GM18868 (cell line): ENCODE data around the gene ETHE1.
"Not testable (repeated sequence)": the region's sequence is repeated elsewhere in the genome, so short reads cannot be mapped to it uniquely, and the experiment has no call there.

Source experiments
- ATAC-seq: cut with Tn5 transposase; IDR thresholded peaks from one replicate; pipeline ENCODE4 v1.9.1; 2021; ENCODE audit warnings: mild to moderate bottlenecking, moderate library complexity; ENCODE audit not compliant: unreplicated experiment

The ETHE1 gene

GRCh38 chr19:43524922-43525835, 1.8 kb downstream of the ETHE1 start:
- no peak for ATAC-seq

GRCh38 chr19:43523696-43524095, 3.3 kb downstream of the ETHE1 start:
- not testable (repeated sequence) for ATAC-seq

GRCh38 chr19:43522929-43523328, 4.1 kb downstream of the ETHE1 start:
- no peak for ATAC-seq

GRCh38 chr19:43519436-43520088, 7.4 kb downstream of the ETHE1 start:
- ATAC-seq: no peak

GRCh38 chr19:43518051-43518450, 8.9 kb downstream of the ETHE1 start:
- ATAC-seq: no peak

GRCh38 chr19:43512399-43512798, 14.6 kb downstream of the ETHE1 start:
- ATAC-seq: not testable (repeated sequence)

- no peak for ATAC-seq
Observed at GRCh38 chr19:43511324-43511723, 15.7 kb downstream of the ETHE1 start.

GRCh38 chr19:43510713-43511112, 16.3 kb downstream of the ETHE1 start:
- ATAC-seq: no peak

- ATAC-seq: no peak
Observed at GRCh38 chr19:43507880-43508279, 19.1 kb downstream of the ETHE1 start.

- ATAC-seq: no peak
Observed at GRCh38 chr19:43506629-43507028, 20.4 kb downstream of the ETHE1 start.

- ATAC-seq: no peak
Observed at GRCh38 chr19:43505941-43506340, 21.1 kb downstream of the ETHE1 start.

- no peak for ATAC-seq
Observed at GRCh38 chr19:43505186-43505456, 21.9 kb downstream of the ETHE1 start.

- peak; percentile 18 for ATAC-seq
Observed at GRCh38 chr19:43504426-43505185, 22.4 kb downstream of the ETHE1 start, which contains the start of gene PHLDB3. TSS of gene PHLDB3 (minus strand) at chr19:43504746. CDS start at chr19:43504118, 628 bp downstream.

GRCh38 chr19:43503501-43504425, 23.2 kb downstream of the ETHE1 start:
- peak; percentile 85 for ATAC-seq

GRCh38 chr19:43502419-43502976, 24.5 kb downstream of the ETHE1 start:
- no peak for ATAC-seq

GRCh38 chr19:43501661-43502418, 25.2 kb downstream of the ETHE1 start:
- ATAC-seq: no peak

- ATAC-seq: no peak
Observed at GRCh38 chr19:43499042-43499441, 28.0 kb downstream of the ETHE1 start.

- ATAC-seq: no peak
Observed at GRCh38 chr19:43498233-43498842, 28.7 kb downstream of the ETHE1 start.

GRCh38 chr19:43496960-43497359, 30.0 kb downstream of the ETHE1 start:
- ATAC-seq: no peak
